ENCODE results near the gene PSMA5.

PSMA5 gene

GRCh38 chr1:109392037-109392787 lies 34.0 kb downstream of the PSMA5 start:
- TF ChIP-seq CTCF (conservative IDR thresholded peaks at IDR 0.05; ENCODE audit: low read depth, low read length), result no peak
- H3K4me3 ChIP-seq (ENCODE audit: low read length), result peak overlapping the region; percentile 19
- no peak for DNase-seq (ENCODE audit: low read depth)

GRCh38 chr1:109391626-109392025 lies 34.6 kb downstream of the PSMA5 start:
- no peak for TF ChIP-seq CTCF (conservative IDR thresholded peaks at IDR 0.05; ENCODE audit: low read depth, low read length)
- DNase-seq (ENCODE audit: low read depth), result no peak

GRCh38 chr1:109391157-109391556 lies 35.1 kb downstream of the PSMA5 start:
- no peak overlapping the region for H3K4me3 ChIP-seq (ENCODE audit: low read length)
- DNase-seq (ENCODE audit: low read depth), result no peak

More at GRCh38 chr1:109391626-109392025, 34.6 kb downstream of the PSMA5 start:
- H3K4me3 ChIP-seq (ENCODE audit: low read length), result no peak overlapping the region

GRCh38 chr1:109389638-109390341 lies 36.5 kb downstream of the PSMA5 start:
- TF ChIP-seq CTCF (conservative IDR thresholded peaks at IDR 0.05; ENCODE audit: low read depth, low read length), result no peak
- DNase-seq (ENCODE audit: low read depth), result no peak
- no peak overlapping the region for H3K4me3 ChIP-seq (ENCODE audit: low read length)

More at GRCh38 chr1:109391157-109391556, 35.1 kb downstream of the PSMA5 start:
- TF ChIP-seq CTCF (conservative IDR thresholded peaks at IDR 0.05; ENCODE audit: low read depth, low read length), result no peak

- no peak for TF ChIP-seq CTCF (conservative IDR thresholded peaks at IDR 0.05; ENCODE audit: low read depth, low read length)
These were observed 37.2 kb downstream of the PSMA5 start for GRCh38 chr1:109388884-109389637.

GRCh38 chr1:109388208-109388711 lies 38.0 kb downstream of the PSMA5 start:
- no peak overlapping the region for H3K4me3 ChIP-seq (ENCODE audit: low read length)
- DNase-seq (ENCODE audit: low read depth), result no peak
- no peak for TF ChIP-seq CTCF (conservative IDR thresholded peaks at IDR 0.05; ENCODE audit: low read depth, low read length)

More at GRCh38 chr1:109388884-109389637, 37.2 kb downstream of the PSMA5 start:
- no peak overlapping the region for H3K4me3 ChIP-seq (ENCODE audit: low read length)
- no peak for DNase-seq (ENCODE audit: low read depth)

Data from retinal pigment epithelial cell (primary cell).